WERI-Rb-1 (cell line): ENCODE data around the gene MIOS.

ENCODE experiments used
- DNase-seq: peaks from one replicate; pipeline ENCODE4 v3.0.0-alpha.2; 2020
- H3K27ac ChIP-seq: fragments of 250-450 bp; sonication (Bioruptor Pico); 2 replicates; pipeline ENCODE4 v1.5.1; 2020; ENCODE audit warnings: mild to moderate bottlenecking, moderate library complexity
- H3K27me3 ChIP-seq: fragments of 250-450 bp; sonication (Bioruptor Pico); 2 replicates; pipeline ENCODE4 v1.5.1; 2021; ENCODE audit warnings: mild to moderate bottlenecking, low read depth, moderate library complexity; ENCODE audit not compliant: insufficient read depth, severe bottlenecking
- H3K36me3 ChIP-seq: fragments of 250-450 bp; sonication (Bioruptor Pico); 2 replicates; pipeline ENCODE4 v1.5.1; 2020; ENCODE audit warnings: mild to moderate bottlenecking, moderate library complexity
- H3K4me3 ChIP-seq: 2 replicates; pipeline ENCODE4 v1.5.1; 2011; ENCODE audit warnings: low read depth, mild to moderate bottlenecking, control low read depth, low read length
- H3K9me3 ChIP-seq: fragments of 250-450 bp; sonication (Bioruptor Pico); 2 replicates; pipeline ENCODE4 v1.5.1; 2021; ENCODE audit warnings: mild to moderate bottlenecking, moderate library complexity; ENCODE audit not compliant: severe bottlenecking
- TF ChIP-seq, protein P1 (sequence below): IDR thresholded peaks from 2 replicates; pipeline ENCODE4 v1.5.1; 2011; ENCODE audit warnings: low read depth, mild to moderate bottlenecking, control low read depth, inconsistent platforms, low read length

MIOS gene

GRCh38 chr7:7640221-7641128, 73.8 kb downstream of the MIOS start, which contains the start of gene UMAD1:
TSS of gene UMAD1 (plus strand) at chr7:7640752. CDS start at chr7:7673372, 32,620 bp downstream.
- no peaks in the 10 kb centered on the region for H3K27me3 ChIP-seq
- peak within 1 kb of the TSS; percentile 88 for H3K27ac ChIP-seq
- peaks cover 25% of the 10 kb centered on the region for H3K36me3 ChIP-seq
- no peaks in the 10 kb centered on the region for H3K9me3 ChIP-seq
- DNase-seq: peak; percentile 99
- TF ChIP-seq, protein P1, sequence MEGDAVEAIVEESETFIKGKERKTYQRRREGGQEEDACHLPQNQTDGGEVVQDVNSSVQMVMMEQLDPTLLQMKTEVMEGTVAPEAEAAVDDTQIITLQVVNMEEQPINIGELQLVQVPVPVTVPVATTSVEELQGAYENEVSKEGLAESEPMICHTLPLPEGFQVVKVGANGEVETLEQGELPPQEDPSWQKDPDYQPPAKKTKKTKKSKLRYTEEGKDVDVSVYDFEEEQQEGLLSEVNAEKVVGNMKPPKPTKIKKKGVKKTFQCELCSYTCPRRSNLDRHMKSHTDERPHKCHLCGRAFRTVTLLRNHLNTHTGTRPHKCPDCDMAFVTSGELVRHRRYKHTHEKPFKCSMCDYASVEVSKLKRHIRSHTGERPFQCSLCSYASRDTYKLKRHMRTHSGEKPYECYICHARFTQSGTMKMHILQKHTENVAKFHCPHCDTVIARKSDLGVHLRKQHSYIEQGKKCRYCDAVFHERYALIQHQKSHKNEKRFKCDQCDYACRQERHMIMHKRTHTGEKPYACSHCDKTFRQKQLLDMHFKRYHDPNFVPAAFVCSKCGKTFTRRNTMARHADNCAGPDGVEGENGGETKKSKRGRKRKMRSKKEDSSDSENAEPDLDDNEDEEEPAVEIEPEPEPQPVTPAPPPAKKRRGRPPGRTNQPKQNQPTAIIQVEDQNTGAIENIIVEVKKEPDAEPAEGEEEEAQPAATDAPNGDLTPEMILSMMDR: no peak
- H3K4me3 ChIP-seq: peak within 1 kb of the TSS; percentile 94

- TF ChIP-seq, protein P1: no peak
- Histone ChIP-seq H3K27ac (peak overlapping the region; percentile 85), H3K9me3 (no peaks in the 10 kb centered on the region), H3K4me3 (peak overlapping the region; percentile 94), H3K36me3 (peaks cover 20% of the 10 kb centered on the region), H3K27me3 (no peaks in the 10 kb centered on the region)
- DNase-seq: peak; percentile 17
These were observed 74.5 kb downstream of the MIOS start for GRCh38 chr7:7641129-7641663.

GRCh38 chr7:7642081-7642480, 75.4 kb downstream of the MIOS start:
- Histone ChIP-seq H3K27me3 (no peaks in the 10 kb centered on the region), H3K9me3 (no peaks in the 10 kb centered on the region), H3K27ac (no peak overlapping the region), H3K36me3 (peaks cover 12% of the 10 kb centered on the region), H3K4me3 (no peak overlapping the region)
- TF ChIP-seq, protein P1: no peak
- no peak for DNase-seq

DNA sequence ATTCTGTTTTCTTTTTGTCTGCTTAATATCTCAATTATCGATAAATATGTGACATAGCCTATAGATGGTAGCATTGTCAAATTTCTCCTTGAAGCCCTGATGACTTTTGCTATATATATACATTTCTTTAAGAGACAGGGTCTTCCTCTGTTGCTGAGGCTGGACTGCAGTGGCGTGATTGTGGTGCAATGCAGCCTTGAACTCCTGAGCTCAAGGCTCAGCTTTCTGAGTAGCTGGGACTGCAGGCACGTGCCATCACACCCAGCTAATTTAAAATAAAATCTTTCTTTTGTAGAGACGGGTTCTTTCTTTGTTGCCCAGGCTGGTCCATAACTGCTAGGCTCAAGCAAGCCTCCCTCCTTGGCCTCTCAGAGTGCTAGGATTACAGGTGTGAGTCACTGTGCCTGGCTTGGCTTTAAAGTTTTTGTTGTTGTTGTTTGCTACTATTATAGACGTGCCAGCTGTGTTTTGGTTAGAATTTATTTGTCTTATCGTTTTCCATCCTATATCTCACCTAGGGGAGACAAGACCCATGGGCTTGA, 80.9 kb downstream of the MIOS start:
- no peak for DNase-seq
- no peaks in the 10 kb centered on the region for H3K27me3 ChIP-seq
- H3K9me3 ChIP-seq: no peaks in the 10 kb centered on the region
- H3K27ac ChIP-seq: no peak overlapping the region
- TF ChIP-seq, protein P1: no peak
- no peak overlapping the region for H3K4me3 ChIP-seq
- no peaks in the 10 kb centered on the region for H3K36me3 ChIP-seq

GRCh38 chr7:7650682-7651206, 84.1 kb downstream of the MIOS start:
- no peak for DNase-seq
- Histone ChIP-seq H3K27me3 (no peaks in the 10 kb centered on the region), H3K36me3 (no peaks in the 10 kb centered on the region), H3K9me3 (no peaks in the 10 kb centered on the region), H3K27ac (no peak overlapping the region), H3K4me3 (no peak overlapping the region)
- TF ChIP-seq, protein P1: no peak
